ENCODE results near the gene MID2.

Gene MID2

DNA sequence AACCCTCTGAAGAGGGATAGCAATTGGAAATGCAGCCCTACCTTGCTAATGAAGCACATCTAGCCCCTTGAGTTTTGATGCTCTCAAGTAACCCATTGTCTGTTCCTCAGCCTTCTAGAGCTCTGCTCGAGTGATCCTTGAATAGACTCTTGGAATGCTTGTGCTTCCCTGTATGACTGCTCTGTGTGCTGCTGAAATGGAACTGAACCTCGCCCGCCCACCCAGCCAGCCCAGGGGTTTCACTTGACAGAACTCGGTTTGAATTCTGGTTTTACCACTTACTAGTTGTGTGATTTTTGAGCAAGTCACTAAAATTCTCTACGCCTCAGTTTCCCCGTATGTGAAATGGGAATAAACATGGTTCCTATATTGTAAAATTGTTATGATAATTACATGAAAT, 77.1 kb downstream of the MID2 start:
- Histone ChIP-seq H3K4me3 (replicated peaks; ENCODE audit: insufficient read depth, low read length) (no peak overlapping the region), H3K27ac (replicated peaks) (no peak overlapping the region), H3K27me3 (ENCODE audit: insufficient read depth, poor library complexity, severe bottlenecking) (peaks cover 4% of the 10 kb centered on the region)
- TF ChIP-seq SPI1 (IDR thresholded peaks at IDR 0.05; ENCODE audit: borderline replicate concordance, low read depth): no peak
- no peak for TF ChIP-seq POLR2AphosphoS5 (IDR thresholded peaks at IDR 0.05; ENCODE audit: low read depth)
- TF ChIP-seq, protein P1, sequence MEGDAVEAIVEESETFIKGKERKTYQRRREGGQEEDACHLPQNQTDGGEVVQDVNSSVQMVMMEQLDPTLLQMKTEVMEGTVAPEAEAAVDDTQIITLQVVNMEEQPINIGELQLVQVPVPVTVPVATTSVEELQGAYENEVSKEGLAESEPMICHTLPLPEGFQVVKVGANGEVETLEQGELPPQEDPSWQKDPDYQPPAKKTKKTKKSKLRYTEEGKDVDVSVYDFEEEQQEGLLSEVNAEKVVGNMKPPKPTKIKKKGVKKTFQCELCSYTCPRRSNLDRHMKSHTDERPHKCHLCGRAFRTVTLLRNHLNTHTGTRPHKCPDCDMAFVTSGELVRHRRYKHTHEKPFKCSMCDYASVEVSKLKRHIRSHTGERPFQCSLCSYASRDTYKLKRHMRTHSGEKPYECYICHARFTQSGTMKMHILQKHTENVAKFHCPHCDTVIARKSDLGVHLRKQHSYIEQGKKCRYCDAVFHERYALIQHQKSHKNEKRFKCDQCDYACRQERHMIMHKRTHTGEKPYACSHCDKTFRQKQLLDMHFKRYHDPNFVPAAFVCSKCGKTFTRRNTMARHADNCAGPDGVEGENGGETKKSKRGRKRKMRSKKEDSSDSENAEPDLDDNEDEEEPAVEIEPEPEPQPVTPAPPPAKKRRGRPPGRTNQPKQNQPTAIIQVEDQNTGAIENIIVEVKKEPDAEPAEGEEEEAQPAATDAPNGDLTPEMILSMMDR (IDR thresholded peaks at IDR 0.05; ENCODE audit: insufficient read depth, low read length): no peak
- TF ChIP-seq REST (IDR thresholded peaks at IDR 0.05; ENCODE audit: insufficient replicate concordance, low read depth): no peak
- TF ChIP-seq GABPA (IDR thresholded peaks at IDR 0.05; ENCODE audit: low read depth): no peak
- DNase-seq (ENCODE audit: low read depth in 1 of 2, low spot score in 1 of 2): no peak

- H3K4me3 ChIP-seq (replicated peaks; ENCODE audit: insufficient read depth, low read length): no peak overlapping the region
- no peak for DNase-seq (ENCODE audit: low read depth in 1 of 2, low spot score in 1 of 2)
- TF ChIP-seq REST (IDR thresholded peaks at IDR 0.05; ENCODE audit: insufficient replicate concordance, low read depth): no peak
- no peak for TF ChIP-seq SPI1 (IDR thresholded peaks at IDR 0.05; ENCODE audit: borderline replicate concordance, low read depth)
- TF ChIP-seq, protein P1 (IDR thresholded peaks at IDR 0.05; ENCODE audit: insufficient read depth, low read length): no peak
- TF ChIP-seq POLR2AphosphoS5 (IDR thresholded peaks at IDR 0.05; ENCODE audit: low read depth): no peak
- no peak for TF ChIP-seq GABPA (IDR thresholded peaks at IDR 0.05; ENCODE audit: low read depth)
- peaks cover 3% of the 10 kb centered on the region for H3K27me3 ChIP-seq (ENCODE audit: insufficient read depth, poor library complexity, severe bottlenecking)
- no peak overlapping the region for H3K27ac ChIP-seq (replicated peaks)
Measured at GRCh38 chrX:107905366-107905765, 79.7 kb downstream of the MID2 start.

DNA sequence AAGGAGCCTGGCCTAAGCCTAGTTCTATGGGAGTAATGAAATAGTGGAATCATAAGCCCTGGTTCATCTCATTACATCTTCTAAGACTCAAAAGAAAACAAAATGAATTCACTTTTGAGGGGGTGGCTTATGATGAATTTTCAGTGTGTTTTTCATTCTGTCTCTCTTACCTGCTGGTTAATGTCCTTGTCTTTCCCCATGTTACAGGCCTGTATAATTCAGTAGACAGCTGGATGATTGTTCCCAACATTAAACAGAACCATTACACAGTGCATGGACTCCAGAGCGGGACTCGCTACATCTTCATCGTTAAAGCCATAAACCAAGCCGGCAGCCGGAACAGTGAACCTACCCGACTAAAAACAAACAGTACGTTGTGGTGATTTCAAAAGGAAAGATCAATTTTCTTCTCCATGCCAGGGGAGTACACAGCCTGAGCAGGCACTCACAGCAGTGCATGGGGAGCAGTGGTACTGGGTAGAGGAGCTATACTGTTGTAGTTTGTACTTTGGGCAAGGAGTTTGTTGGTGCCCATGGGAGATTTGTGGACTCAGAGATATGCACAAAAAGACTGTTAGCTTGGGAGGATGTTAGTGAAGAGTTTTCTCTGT, 98.6 kb downstream of the MID2 start:
- no peak for TF ChIP-seq SPI1 (IDR thresholded peaks at IDR 0.05; ENCODE audit: borderline replicate concordance, low read depth)
- TF ChIP-seq GABPA (IDR thresholded peaks at IDR 0.05; ENCODE audit: low read depth): no peak
- no peak for TF ChIP-seq REST (IDR thresholded peaks at IDR 0.05; ENCODE audit: insufficient replicate concordance, low read depth)
- TF ChIP-seq, protein P1 (IDR thresholded peaks at IDR 0.05; ENCODE audit: insufficient read depth, low read length): no peak
- no peak for TF ChIP-seq POLR2AphosphoS5 (IDR thresholded peaks at IDR 0.05; ENCODE audit: low read depth)
- Histone ChIP-seq H3K27ac (replicated peaks) (no peak overlapping the region), H3K4me3 (replicated peaks; ENCODE audit: insufficient read depth, low read length) (no peak overlapping the region), H3K27me3 (ENCODE audit: insufficient read depth, poor library complexity, severe bottlenecking) (no peaks in the 10 kb centered on the region)
- DNase-seq (ENCODE audit: low read depth in 1 of 2, low spot score in 1 of 2): no peak

Data from HL-60 (cell line).